NT2/D1 (cell line): ENCODE results near the gene UPK3A.

Source experiments
- SUZ12 ChIP-seq: IDR thresholded peaks from 2 replicates; pipeline ENCODE4 v1.6.1; 2011; ENCODE audit not compliant: insufficient read length, insufficient read depth; ENCODE audit errors: extremely low read depth
- YY1 ChIP-seq: IDR thresholded peaks from 2 replicates; pipeline ENCODE4 v1.6.1; 2011; ENCODE audit not compliant: insufficient read length, insufficient read depth
- ZNF274 ChIP-seq: IDR thresholded peaks from 2 replicates; pipeline ENCODE4 v1.6.1; 2011; ENCODE audit warnings: mild to moderate bottlenecking, low read depth, low read length

DNA sequence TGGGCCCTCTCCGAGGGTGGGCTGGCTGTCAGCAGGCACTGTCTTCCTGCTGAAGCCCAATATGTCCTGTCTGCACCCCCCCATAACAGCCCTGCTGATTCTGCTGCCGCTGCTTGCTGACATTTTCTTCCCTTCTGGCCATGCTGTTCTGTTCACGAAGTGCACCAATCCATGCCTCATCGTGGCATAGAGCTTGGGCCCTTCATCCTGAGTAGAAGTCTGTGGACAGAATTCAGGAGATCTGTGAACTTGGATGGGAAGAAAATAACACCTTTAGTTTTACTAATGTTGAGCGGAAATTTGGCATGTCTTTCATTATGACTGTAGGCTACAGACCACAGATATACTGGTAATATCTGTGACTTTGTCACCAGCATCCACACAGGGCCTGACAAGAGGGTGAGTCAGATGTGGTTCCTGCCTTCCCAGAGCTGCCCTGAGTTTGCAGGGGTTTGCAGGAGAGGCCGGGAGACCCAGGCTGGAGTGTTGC, 29.9 kb upstream of the UPK3A start:
- no peak for TF ChIP-seq ZNF274
- TF ChIP-seq YY1 = no peak
- TF ChIP-seq SUZ12 = no peak
